Ishikawa (cell line): Measurements from ENCODE around the gene TREX2.

Source experiments
- CEBPB ChIP-seq: IDR thresholded peaks from 2 replicates; pipeline ENCODE4 v1.6.1; 2012
- CREB1 ChIP-seq: IDR thresholded peaks from 2 replicates; pipeline ENCODE4 v1.6.1; 2012; ENCODE audit warnings: low read depth
- EGR1 ChIP-seq: IDR thresholded peaks from 2 replicates; pipeline ENCODE4 v1.6.1; 2012
- EP300 ChIP-seq: IDR thresholded peaks from 2 replicates; pipeline ENCODE4 v1.6.1; 2012; ENCODE audit warnings: borderline replicate concordance
- FOXM1 ChIP-seq: IDR thresholded peaks from 2 replicates; pipeline ENCODE4 v1.6.1; 2012; ENCODE audit warnings: low read depth, borderline replicate concordance
- RAD21 ChIP-seq: IDR thresholded peaks from 2 replicates; pipeline ENCODE4 v1.6.1; 2012; ENCODE audit warnings: low read depth
- REST ChIP-seq: IDR thresholded peaks from 2 replicates; pipeline ENCODE4 v1.6.1; 2012; ENCODE audit warnings: low read depth, mild to moderate bottlenecking
- TAF1 ChIP-seq: IDR thresholded peaks from 2 replicates; pipeline ENCODE4 v1.6.1; 2012; ENCODE audit warnings: low read depth, mild to moderate bottlenecking
- TCF12 ChIP-seq: IDR thresholded peaks from 2 replicates; pipeline ENCODE4 v1.6.1; 2012; ENCODE audit warnings: low read depth
- YY1 ChIP-seq: IDR thresholded peaks from 2 replicates; pipeline ENCODE4 v1.6.1; 2012; ENCODE audit warnings: low read depth
- ZBTB7A ChIP-seq: IDR thresholded peaks from 2 replicates; pipeline ENCODE4 v1.6.1; 2012; ENCODE audit warnings: low read depth
- TF ChIP-seq, protein P1 (sequence below): IDR thresholded peaks from 2 replicates; pipeline ENCODE4 v1.6.1; 2012

GRCh38 chrX:153416781-153417450 is 28.9 kb downstream of the TREX2 start:
- TF ChIP-seq TAF1 (no peak), RAD21 (no peak), REST (no peak), FOXM1 (no peak), CREB1 (no peak), TCF12 (no peak), EP300 (no peak), CEBPB (no peak), EGR1 (no peak), ZBTB7A (no peak), YY1 (no peak)
- TF ChIP-seq, protein P1, sequence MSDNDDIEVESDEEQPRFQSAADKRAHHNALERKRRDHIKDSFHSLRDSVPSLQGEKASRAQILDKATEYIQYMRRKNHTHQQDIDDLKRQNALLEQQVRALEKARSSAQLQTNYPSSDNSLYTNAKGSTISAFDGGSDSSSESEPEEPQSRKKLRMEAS: 0 out of 2 replicates have a peak, but pooled peaks have one; percentile 57
